Measurements from ENCODE around the gene AMHR2. TPM values are rescaled to one million over a fixed set of nuclear protein-coding genes. Genes with fewer than 3 reads are reported as not detected.
A peak's percentile ranks its signal among the peaks of the same experiment; 100 is the strongest.
"Not testable (repeated sequence)": the region's sequence is repeated elsewhere in the genome, so short reads cannot be mapped to it uniquely, and the experiment has no call there.

AMHR2 gene
- total RNA-seq, 4 donors from 2014 or later: 1.3 TPM; not detected in 3

- TF ChIP-seq CTCF (IDR thresholded peaks at IDR 0.05): no peak
- no peak for DNase-seq (ENCODE audit: low spot score)
- ATAC-seq (ENCODE audit: low FRiP score): no peak
These were observed 5.4 kb upstream of the AMHR2 start for GRCh38 chr12:53418221-53418620.

GRCh38 chr12:53419756-53420155, 3.9 kb upstream of the AMHR2 start:
- DNase-seq (ENCODE audit: low spot score) (no peak), ATAC-seq (ENCODE audit: low FRiP score) (no peak)
- TF ChIP-seq CTCF (IDR thresholded peaks at IDR 0.05): no peak

- not testable (repeated sequence) for DNase-seq (ENCODE audit: low spot score); ATAC-seq (ENCODE audit: low FRiP score)
These were observed 1.4 kb upstream of the AMHR2 start for GRCh38 chr12:53422247-53422646.

- ATAC-seq (ENCODE audit: low FRiP score): no peak
These were observed 1.2 kb downstream of the AMHR2 start for GRCh38 chr12:53424626-53425514.

GRCh38 chr12:53425515-53426150, 2.0 kb downstream of the AMHR2 start:
- ATAC-seq (ENCODE audit: low FRiP score): no peak
- TF ChIP-seq CTCF (IDR thresholded peaks at IDR 0.05): no peak
- no peak for DNase-seq (ENCODE audit: low spot score)

More at GRCh38 chr12:53424626-53425514, 1.2 kb downstream of the AMHR2 start:
- no peak for DNase-seq (ENCODE audit: low spot score)
- TF ChIP-seq CTCF (IDR thresholded peaks at IDR 0.05): no peak

GRCh38 chr12:53427905-53428594, 4.4 kb downstream of the AMHR2 start:
- DNase-seq (ENCODE audit: low spot score) (no peak), ATAC-seq (ENCODE audit: low FRiP score) (peak; percentile 90)
- TF ChIP-seq CTCF (IDR thresholded peaks at IDR 0.05): no peak

GRCh38 chr12:53428741-53429140, 5.1 kb downstream of the AMHR2 start:
- no peak for TF ChIP-seq CTCF (IDR thresholded peaks at IDR 0.05)
- no peak for DNase-seq (ENCODE audit: low spot score)
- ATAC-seq (ENCODE audit: low FRiP score): no peak

All from omental fat pad (tissue), 4 donors.